ENCODE data around the gene HMX1. TPM values are rescaled to one million over a fixed set of nuclear protein-coding genes. Genes with fewer than 3 reads are reported as not detected.

Gene HMX1
- total RNA-seq, 1 experiment from 2014 or later = not detected

- ChIA-PET CTCF (no interaction called here), POLR2A (ENCODE audit: unreplicated experiment) (no interaction called here)
- Histone ChIP-seq H3K79me2 (ENCODE audit: low read length) (no peaks in the 10 kb centered on the region), H3K4me1 (ENCODE audit: insufficient read depth, low read length) (no peaks in the 10 kb centered on the region), H3K36me3 (ENCODE audit: low read depth, low read length) (no peaks in the 10 kb centered on the region), H4K20me1 (ENCODE audit: low read length) (no peaks in the 10 kb centered on the region), H3K27me3 (ENCODE audit: low read length) (peaks cover 80% of the 10 kb centered on the region), H2AFZ (ENCODE audit: low read length) (no peak overlapping the region), H3K4me2 (ENCODE audit: low read length) (no peak overlapping the region), H3K9me3 (ENCODE audit: low read length) (no peaks in the 10 kb centered on the region), H3K27ac (ENCODE audit: low read length) (no peak overlapping the region), H3K9ac (ENCODE audit: low read length) (no peak overlapping the region), H3K4me3 (ENCODE audit: low read length) (no peak overlapping the region), H3F3A (ENCODE audit: low read length, unreplicated experiment) (no peaks in the 10 kb centered on the region), H3K9me2 (replicated peaks; ENCODE audit: low read length) (no peaks in the 10 kb centered on the region)
- DNase-seq (no peak), ATAC-seq (no peak)
- intact Hi-C loops (cut with micrococcal nuclease) = no loop called here
- TF ChIP-seq EZH2phosphoT487 (IDR thresholded peaks at IDR 0.05; ENCODE audit: borderline replicate concordance, low read length) (no peak), EZH2 (IDR thresholded peaks at IDR 0.05; ENCODE audit: low read length, unreplicated experiment) (no peak)
- no TSS peak for BruUV-seq (replicated peaks)
These were observed 9.3 kb downstream of the HMX1 start for GRCh38 chr4:8862334-8862733.

- Histone ChIP-seq H2AFZ (ENCODE audit: low read length) (no peak overlapping the region), H3K4me2 (ENCODE audit: low read length) (no peak overlapping the region), H3K27ac (ENCODE audit: low read length) (no peak overlapping the region), H3K27me3 (ENCODE audit: low read length) (peaks cover 80% of the 10 kb centered on the region), H3K9ac (ENCODE audit: low read length) (no peak overlapping the region), H4K20me1 (ENCODE audit: low read length) (no peaks in the 10 kb centered on the region), H3K9me3 (ENCODE audit: low read length) (no peaks in the 10 kb centered on the region), H3F3A (ENCODE audit: low read length, unreplicated experiment) (no peaks in the 10 kb centered on the region), H3K9me2 (replicated peaks; ENCODE audit: low read length) (no peaks in the 10 kb centered on the region), H3K36me3 (ENCODE audit: low read depth, low read length) (no peaks in the 10 kb centered on the region), H3K79me2 (ENCODE audit: low read length) (no peaks in the 10 kb centered on the region), H3K4me1 (ENCODE audit: insufficient read depth, low read length) (no peaks in the 10 kb centered on the region), H3K4me3 (ENCODE audit: low read length) (no peak overlapping the region)
- ChIA-PET POLR2A (ENCODE audit: unreplicated experiment) (no interaction called here), CTCF (no interaction called here)
- DNase-seq = no peak
- no peak for ATAC-seq
- TF ChIP-seq EZH2phosphoT487 (IDR thresholded peaks at IDR 0.05; ENCODE audit: borderline replicate concordance, low read length) (no peak), CTCF (conservative IDR thresholded peaks at IDR 0.05; ENCODE audit: low read depth, low read length) (no peak), EZH2 (IDR thresholded peaks at IDR 0.05; ENCODE audit: low read length, unreplicated experiment) (no peak)
- intact Hi-C loops (cut with micrococcal nuclease) = no loop called here
- BruUV-seq (replicated peaks) = no TSS peak
These were observed 9.9 kb downstream of the HMX1 start for GRCh38 chr4:8861576-8862295.

GRCh38 chr4:8860892-8861575 is 10.6 kb downstream of the HMX1 start:
- no peaks in the 10 kb centered on the region for H3K4me1 ChIP-seq (ENCODE audit: insufficient read depth, low read length)
- H3F3A ChIP-seq (ENCODE audit: low read length, unreplicated experiment) = no peaks in the 10 kb centered on the region
- H4K20me1 ChIP-seq (ENCODE audit: low read length) = no peaks in the 10 kb centered on the region
- TF ChIP-seq EZH2phosphoT487 (IDR thresholded peaks at IDR 0.05; ENCODE audit: borderline replicate concordance, low read length) (no peak), EZH2 (IDR thresholded peaks at IDR 0.05; ENCODE audit: low read length, unreplicated experiment) (no peak), CTCF (conservative IDR thresholded peaks at IDR 0.05; ENCODE audit: low read depth, low read length) (no peak)
- no peaks in the 10 kb centered on the region for H3K9me2 ChIP-seq (replicated peaks; ENCODE audit: low read length)
- H3K4me3 ChIP-seq (ENCODE audit: low read length) = no peak overlapping the region
- POLR2A ChIA-PET (ENCODE audit: unreplicated experiment) = no interaction called here
- H3K36me3 ChIP-seq (ENCODE audit: low read depth, low read length) = no peaks in the 10 kb centered on the region
- DNase-seq = no peak
- H3K79me2 ChIP-seq (ENCODE audit: low read length) = no peaks in the 10 kb centered on the region
- H2AFZ ChIP-seq (ENCODE audit: low read length) = no peak overlapping the region
- peaks cover 80% of the 10 kb centered on the region for H3K27me3 ChIP-seq (ENCODE audit: low read length)
- H3K9ac ChIP-seq (ENCODE audit: low read length) = no peak overlapping the region
- ATAC-seq = no peak
- H3K27ac ChIP-seq (ENCODE audit: low read length) = no peak overlapping the region
- intact Hi-C loops (cut with micrococcal nuclease) = no loop called here
- H3K9me3 ChIP-seq (ENCODE audit: low read length) = no peaks in the 10 kb centered on the region
- no TSS peak for BruUV-seq (replicated peaks)
- CTCF ChIA-PET = no interaction called here
- H3K4me2 ChIP-seq (ENCODE audit: low read length) = no peak overlapping the region
